NCI-H446 (cell line): Measurements from ENCODE around the gene PUS1.
"Not testable (repeated sequence)": the region's sequence is repeated elsewhere in the genome, so short reads cannot be mapped to it uniquely, and the experiment has no call there.

Experiments used
- DNase-seq, 2 experiments: peaks; one replicate each; lab custom pipeline; 2025; lab: John Stamatoyannopoulos, UW

PUS1 gene

DNA sequence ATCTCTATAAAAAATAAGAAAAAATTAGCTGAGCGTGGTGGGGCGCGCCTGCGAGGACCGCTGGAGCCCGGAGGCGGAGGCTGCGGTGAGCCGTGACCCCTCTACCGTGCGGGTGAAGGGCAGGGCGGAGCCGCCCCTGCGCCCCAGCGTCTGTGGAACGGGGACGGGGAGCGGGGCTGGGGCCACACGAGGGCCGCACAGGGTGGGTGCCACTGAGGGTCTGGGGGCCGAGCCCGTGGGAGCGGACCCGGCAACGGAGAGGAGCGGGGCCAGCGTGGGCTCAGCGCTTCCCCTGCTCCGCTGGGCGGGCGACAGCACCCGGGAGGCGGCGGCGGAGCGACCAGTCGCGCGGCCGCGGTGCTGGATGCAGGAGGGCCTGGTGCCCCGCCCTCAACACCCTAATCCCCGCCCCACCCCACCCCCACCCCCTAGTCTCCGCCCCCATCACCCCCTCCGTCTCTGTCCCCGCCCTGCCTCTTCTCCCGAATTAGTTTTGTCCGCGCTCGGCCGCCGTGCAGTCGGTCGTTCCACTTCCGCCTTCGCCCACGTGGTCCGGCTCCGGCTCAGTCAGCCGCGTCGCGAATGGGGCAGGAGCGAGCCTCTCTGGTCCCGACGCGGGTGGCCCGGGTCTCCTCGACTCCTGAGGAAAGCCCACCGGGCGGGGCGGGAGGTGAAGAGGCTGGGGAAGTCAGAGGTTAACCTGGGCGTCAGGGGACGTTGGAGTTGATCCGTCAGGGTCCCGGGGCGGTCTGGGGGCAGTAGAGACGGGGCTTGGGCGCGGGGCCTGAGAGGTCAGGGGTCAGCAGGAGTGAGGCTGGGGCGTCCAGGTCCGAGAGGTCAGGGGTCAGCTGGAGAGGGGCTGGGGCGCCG lies at the start of gene PUS1:
TSS of gene PUS1 (plus strand) at position 566 of the 870 bp plus-strand sequence. CDS start 447 bp downstream, outside the sequence.
- DNase-seq, result peak; percentile 73 to 93

DNA sequence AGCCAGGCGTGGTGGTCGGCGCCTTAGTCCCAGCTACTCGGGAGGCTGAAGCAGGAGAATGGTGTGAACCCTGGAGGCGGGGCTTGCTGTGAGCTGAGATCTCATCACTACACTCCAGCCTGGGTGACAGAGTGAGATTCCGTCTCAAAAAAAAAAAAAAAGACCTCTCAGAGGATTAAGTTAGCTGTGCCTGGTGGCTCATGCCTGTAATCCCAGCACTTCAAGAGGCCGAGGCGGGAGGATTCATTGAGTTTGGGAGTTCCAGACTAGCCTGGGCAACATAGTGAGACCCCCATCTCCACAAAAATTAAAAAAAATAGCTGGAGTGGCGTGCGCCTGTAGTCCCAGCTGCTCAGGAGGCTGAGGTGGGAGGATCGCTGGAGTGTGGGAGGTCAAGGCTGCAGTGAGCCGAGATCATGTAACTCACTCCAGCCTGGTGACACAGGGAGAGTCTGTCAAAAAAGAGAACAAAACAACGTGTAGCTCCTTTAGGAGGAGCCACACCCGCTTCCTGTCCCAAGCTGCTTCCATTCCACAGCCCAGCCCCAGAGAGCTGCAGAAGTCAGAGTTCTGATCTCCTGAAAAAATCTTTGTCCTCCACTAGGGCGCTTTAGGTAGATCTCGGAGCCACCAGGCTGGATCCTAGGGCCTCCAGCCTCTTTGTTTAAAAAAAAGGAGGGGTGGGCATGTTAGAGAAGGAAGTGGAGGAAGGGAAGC lies 46.1 kb upstream of the PUS1 start:
- DNase-seq, result no peak

GRCh38 chr12:131883521-131883900 lies 45.6 kb upstream of the PUS1 start:
- DNase-seq, result no peak

GRCh38 chr12:131885076-131885475 lies 44.0 kb upstream of the PUS1 start:
- not testable (repeated sequence) for DNase-seq

- no peak for DNase-seq
Measured at GRCh38 chr12:131885543-131886057, 43.5 kb upstream of the PUS1 start.

DNA sequence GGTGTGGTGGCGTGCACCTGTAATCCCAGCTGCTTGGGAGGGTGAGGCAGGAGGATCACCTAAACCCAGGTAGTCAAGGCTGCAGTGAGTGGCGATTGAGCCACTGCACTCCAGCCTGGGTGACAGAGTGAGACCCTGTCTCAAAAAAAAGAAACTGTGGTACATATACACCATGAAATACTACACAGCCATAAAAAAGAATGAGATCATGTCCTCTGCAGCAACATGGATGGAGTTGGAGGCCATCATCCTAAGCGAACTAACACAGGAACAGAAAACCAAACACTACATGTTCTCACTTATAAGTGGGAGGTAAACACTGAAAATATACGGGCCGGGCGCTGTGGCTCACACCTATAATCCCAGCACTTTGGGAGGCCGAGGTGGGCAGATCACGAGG lies 37.4 kb upstream of the PUS1 start:
- not testable (repeated sequence) for DNase-seq

DNA sequence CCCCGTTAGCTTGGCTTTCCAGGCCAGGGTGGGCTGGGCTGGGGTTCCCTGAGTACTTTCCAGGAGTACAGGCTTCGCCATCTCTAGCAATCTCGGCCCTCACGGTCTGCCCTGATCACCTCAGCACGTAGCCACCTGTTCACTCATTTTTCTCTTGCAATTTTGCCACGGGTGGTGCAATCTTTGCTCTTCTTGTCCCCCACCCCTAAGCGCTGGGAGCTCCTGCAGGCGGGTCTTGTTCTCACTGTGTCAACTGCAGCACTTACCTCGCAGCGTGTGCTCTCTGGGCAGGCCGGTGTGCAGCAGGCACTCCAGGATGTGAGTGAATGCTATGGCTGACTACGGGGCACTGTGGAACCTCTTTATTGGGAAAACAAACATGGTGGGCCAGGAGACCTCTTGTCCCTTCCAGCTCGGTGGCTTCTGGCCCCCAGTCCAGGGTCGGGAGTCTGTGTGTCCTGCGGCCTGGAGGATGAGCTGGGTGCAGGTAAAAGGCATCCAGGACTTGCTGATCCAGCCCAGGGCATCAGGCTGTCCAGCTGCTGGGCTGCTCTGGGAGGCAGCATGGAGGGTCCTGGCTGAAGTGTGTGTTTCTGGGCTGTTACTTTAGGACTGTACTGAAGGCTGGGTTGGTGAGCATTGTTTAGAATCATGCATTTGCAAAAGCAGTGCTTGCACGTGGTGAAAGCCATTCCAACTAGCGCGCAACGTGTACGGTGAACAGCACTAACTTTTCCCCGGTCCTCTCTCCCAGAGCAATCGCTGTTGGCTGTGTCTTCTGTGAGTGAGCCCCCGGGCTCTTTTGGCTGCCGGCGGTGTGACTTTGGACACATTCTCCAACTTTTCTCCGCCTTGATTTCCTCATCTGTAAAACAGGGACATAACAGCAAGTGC lies 36.1 kb upstream of the PUS1 start:
- DNase-seq, result no peak

DNA sequence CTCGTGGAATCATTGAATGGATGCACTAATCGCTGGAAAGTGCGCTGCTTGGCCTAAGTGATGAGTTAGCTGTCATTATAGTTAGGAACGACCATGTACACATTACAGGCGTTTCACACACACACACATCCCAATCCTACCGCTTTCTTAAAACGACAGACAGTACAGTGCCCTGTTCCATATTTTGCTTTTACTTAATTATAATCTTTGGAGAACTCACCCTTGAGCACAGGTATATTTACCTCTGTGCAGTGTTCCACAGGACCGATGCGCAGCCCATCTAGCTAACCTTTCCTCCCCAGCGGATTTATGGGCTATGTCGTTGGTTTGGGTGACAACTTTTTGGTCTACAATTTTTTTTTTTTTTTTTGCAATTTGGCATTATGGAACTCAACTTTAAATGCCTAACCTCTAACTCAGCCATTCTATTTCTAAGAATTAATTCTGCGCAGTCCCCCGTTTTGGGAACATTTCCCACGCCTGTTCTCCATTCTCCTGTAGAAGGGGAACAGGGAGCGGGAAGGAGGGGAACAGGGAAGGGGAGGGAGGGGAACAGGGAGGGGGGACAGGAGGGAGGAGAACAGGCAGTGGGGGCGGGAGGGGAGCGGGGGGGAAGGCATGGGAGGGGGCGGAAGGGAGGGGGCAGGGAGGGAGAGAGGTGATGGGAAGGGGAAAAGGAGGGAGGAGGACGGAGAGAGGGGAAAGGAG lies 35.3 kb upstream of the PUS1 start:
- DNase-seq, result no peak

DNA sequence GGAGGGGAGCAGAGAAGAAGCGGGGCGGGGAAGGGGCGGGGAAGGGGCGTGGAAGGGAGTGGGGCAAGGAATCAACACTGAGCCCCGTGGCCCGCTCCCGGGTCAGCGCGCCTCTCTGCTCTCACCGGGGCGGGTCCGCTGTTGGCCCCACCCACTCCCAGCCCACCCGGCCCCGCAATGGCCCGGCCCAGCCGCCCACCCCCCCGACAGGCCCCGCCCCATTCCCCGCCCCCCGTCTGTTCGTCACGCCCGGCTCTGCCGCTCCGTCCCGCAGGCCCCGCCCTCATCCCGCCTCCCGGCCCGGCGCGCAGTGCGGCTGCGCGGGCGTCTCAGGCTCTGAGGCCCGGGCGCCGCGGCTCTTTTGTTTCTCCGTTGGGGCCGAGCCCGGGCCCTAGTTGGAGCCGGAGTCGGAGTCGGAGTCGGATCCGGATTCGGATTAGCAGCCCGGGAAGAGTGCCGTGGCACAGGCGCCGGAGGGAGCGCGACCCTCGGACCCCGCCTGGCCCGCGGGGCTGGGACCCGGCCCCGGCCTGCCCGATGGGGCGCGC lies 34.7 kb upstream of the PUS1 start, which contains the start of gene ULK1:
TSS of gene ULK1 (plus strand) at position 310 of the 548 bp plus-strand sequence. CDS start 380 bp downstream, outside the sequence.
- peak; percentile 69 to 92 for DNase-seq

DNA sequence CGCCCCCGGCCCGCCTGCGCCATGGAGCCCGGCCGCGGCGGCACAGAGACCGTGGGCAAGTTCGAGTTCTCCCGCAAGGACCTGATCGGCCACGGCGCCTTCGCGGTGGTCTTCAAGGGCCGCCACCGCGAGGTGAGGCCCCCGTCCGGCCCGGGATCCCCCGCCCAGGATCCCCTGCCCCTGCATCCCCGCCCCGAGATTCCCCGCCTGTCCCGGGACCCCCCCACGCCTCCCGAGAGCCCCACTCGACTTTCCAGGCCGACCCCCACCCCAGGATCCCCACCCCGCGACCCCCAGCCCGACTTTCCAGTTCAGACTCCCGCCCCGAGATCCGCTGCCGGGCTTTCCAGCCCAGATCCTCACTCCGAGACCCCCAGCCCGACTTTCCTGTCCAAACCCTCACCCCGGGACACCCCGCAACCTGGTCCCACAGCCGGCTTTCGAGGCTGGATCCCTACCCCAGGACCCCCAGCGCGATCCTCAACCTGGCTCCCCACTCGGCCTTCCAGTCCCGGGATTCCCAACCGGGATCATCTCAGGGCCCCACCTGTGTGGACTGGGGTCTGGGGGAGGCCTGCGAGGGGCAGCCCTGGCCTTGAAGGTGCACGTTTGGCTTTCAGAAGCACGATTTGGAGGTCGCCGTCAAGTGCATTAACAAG lies 34.0 kb upstream of the PUS1 start:
- DNase-seq, result no peak

GRCh38 chr12:131895640-131896079 lies 33.4 kb upstream of the PUS1 start:
- no peak for DNase-seq

DNA sequence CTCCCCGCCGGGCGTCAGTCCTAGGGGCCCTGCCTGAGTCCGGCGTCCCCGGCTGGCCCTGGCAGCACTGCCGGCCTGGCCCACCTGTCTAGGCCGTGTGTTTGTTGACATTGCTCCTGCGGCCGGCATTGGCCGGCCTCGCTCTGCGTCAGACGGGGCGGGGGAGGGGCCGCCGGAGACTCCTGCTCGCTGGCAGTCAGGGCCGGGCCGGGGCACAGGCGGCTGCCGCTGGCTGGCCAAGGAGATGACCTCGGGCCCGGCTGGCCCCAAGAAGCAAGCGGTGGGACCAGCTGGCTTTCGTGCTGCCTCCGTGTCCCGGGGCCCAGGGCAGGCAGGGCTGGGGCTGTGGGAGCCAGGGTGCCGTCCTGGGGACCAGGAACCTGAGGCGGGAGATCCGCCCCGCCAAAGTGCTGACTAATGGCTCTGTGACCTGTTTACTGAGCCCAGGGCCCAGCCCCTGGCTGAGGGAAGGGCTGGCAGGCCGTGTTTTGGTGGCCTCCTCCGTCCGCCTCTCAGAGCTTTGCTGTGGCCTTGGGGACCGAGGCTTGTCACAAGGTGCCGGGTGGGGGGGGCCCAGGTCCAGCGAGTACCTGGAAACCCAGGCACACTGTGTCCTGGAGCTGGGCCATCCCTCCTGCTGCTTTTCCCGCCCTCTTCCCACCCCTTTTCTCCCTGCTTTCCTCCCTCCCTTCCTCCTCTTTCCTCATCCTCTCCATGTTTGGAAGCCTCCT lies 32.8 kb upstream of the PUS1 start:
- peak in 1 of 2 experiments; percentile 50 for DNase-seq

GRCh38 chr12:131896811-131897270 lies 32.2 kb upstream of the PUS1 start:
- no peak for DNase-seq

DNA sequence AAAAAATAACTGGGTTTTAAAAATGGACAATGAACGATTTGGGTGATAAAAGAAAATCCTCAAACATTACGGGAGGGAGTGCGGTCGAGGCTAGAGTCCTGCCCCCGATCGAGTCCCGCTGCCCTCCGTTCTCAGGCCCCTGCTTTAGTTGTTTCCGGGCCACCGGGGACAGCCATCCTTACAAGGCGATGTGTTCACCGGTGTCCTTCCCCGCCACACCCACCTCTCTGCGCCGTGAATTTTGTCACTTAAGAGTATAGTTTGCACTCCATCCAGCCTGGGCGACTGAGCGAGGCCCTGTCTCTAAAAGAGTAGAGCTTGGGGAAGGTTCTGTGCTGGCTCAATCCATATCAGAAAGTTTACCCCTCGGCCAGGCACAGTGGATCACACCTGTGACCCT lies 31.8 kb upstream of the PUS1 start:
- DNase-seq, result no peak

GRCh38 chr12:131897875-131898274 lies 31.2 kb upstream of the PUS1 start:
- DNase-seq, result no peak

DNA sequence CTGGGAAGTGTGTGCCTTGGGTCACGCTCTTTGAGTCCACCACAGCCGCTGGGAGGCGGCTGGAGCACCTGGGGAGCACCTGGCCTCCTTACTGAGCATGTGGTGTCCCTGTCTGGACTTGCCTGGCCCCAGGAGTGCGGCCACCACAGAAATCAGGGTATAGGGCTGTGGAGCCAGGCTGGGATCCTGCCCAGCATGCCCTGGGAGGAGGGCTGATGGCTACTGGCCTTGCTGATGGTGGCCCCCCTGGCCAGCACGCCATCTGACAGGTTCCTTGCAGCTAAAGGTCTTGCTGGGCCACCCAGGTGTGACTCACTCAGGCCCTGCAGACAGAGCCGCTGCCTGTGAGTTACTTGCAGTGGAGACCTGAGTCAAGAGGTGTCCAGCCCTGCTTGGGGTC lies 28.7 kb upstream of the PUS1 start:
- no peak for DNase-seq

- DNase-seq, result no peak
Measured at GRCh38 chr12:131901431-131902331, 27.4 kb upstream of the PUS1 start.
